GM13976 (cell line): ENCODE measurements around the gene ANAPC4.
"Not testable (repeated sequence)": the region's sequence is repeated elsewhere in the genome, so short reads cannot be mapped to it uniquely, and the experiment has no call there.

Experiments
- DNase-seq: peaks from one replicate; pipeline ENCODE4 v3.0.0; 2012; ENCODE audit warnings: low spot score
- CTCF ChIP-seq: IDR thresholded peaks from 2 replicates; pipeline ENCODE4 v1.5.1; 2012; ENCODE audit warnings: borderline replicate concordance, mild to moderate bottlenecking; ENCODE audit not compliant: insufficient read depth; ENCODE audit errors: extremely low read depth, missing control alignments, control extremely low read depth
- in situ Hi-C: fragments of 300-500 bp; cut with MboI; formaldehyde crosslinking; loops from one replicate; pipeline ENCODE4 v1.12.0; 2022; ENCODE audit warnings: low sequenced_read_pairs, mixed read lengths, inconsistent platforms; ENCODE audit not compliant: unreplicated experiment

The ANAPC4 gene

GRCh38 chr4:25361253-25361652, 15.8 kb upstream of the ANAPC4 start:
- no peak for DNase-seq
- in situ Hi-C loops, result loop anchor here (10.0 to 25.0 kb wide), 2 partner anchors 176 to 374 kb away; no protein-coding TSS in a partner anchor
- TF ChIP-seq CTCF, result no peak

GRCh38 chr4:25367004-25367621, 9.9 kb upstream of the ANAPC4 start:
- TF ChIP-seq CTCF, result peak; percentile 49
- in situ Hi-C loops, result loop anchor here (10.0 to 25.0 kb wide), 2 partner anchors 182 to 380 kb away; no protein-coding TSS in a partner anchor
- peak; percentile 34 for DNase-seq

- in situ Hi-C loops, result loop anchor here (10.0 to 25.0 kb wide), 2 partner anchors 183 to 381 kb away; no protein-coding TSS in a partner anchor
- DNase-seq, result no peak
- TF ChIP-seq CTCF, result no peak
These were observed 9.2 kb upstream of the ANAPC4 start for GRCh38 chr4:25367877-25368276.

GRCh38 chr4:25368315-25368714, 8.7 kb upstream of the ANAPC4 start:
- in situ Hi-C loops, result loop anchor here (10.0 to 25.0 kb wide), 2 partner anchors 184 to 381 kb away; no protein-coding TSS in a partner anchor
- no peak for TF ChIP-seq CTCF

GRCh38 chr4:25370242-25370641, 6.8 kb upstream of the ANAPC4 start:
- no peak for DNase-seq
- in situ Hi-C loops, result loop anchor here (25.0 kb wide), 1 partner anchor 383 kb away; no protein-coding TSS in a partner anchor
- no peak for TF ChIP-seq CTCF

More at GRCh38 chr4:25368315-25368714, 8.7 kb upstream of the ANAPC4 start:
- no peak for DNase-seq

GRCh38 chr4:25372549-25372948, 4.5 kb upstream of the ANAPC4 start:
- not testable (repeated sequence) for DNase-seq
- in situ Hi-C loops, result loop anchor here (25.0 kb wide), 1 partner anchor 385 kb away; no protein-coding TSS in a partner anchor
